ENCODE results near the gene RNF115. TPM values are rescaled to one million over a fixed set of nuclear protein-coding genes. Genes with fewer than 3 reads are reported as not detected.

The RNF115 gene
- total and polyA plus RNA-seq, 2 of the 4 experiments (the other 2 are of a cell fraction) = 13.5 to 22.9 TPM

DNA sequence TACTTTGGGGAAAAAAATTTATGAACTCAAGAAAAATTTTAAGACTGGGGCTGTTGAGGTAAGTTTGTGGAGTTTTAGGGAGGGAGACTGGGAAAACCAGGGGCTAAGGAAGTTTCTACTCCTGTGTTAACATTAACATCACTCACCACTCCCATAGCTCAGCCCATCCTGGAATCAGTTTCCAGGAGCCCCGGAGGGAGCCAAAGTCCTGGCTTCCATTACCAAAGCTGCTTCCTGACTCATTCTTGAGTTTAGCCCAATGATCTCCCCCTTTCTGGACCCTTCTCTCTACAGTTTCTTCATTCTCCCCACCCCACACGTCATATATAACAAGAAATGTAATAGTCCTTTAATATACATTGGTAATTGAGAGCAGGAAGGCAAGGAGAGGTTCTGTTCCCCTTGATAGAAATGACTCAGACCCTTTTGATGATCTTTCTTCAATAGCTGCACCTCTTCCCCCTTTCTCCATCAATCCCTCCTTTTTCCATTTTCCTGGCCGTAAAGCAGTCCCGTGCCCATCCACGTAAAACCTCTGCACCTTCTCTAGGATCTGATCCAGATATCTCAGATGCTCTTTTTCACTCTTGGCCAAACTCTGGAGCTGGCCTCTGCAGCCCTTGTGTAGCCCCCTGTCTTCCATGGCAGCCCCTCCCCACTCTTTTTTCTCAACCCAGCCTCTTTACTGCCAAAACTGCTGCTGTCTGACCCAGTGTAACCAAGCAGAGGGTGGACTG is 39.6 kb upstream of the RNF115 start:
- no peak overlapping the region for H3K56ac ChIP-seq (ENCODE audit: extremely low read depth, insufficient read depth, low read length)
- 93% methylated on average over 3 of the region's 5 CpGs; no CpG with 5 or more reads in 1 of the 2 experiments for WGBS, 2 experiments (ENCODE audit: extremely low coverage in 2 of 2, insufficient read length in 1 of 2)
- ChIA-PET POLR2A (ENCODE audit: unreplicated experiment) (interaction anchor here (0.6 kb wide), 1 partner anchor 133 kb away, joined by 4 read pairs; no protein-coding TSS in a partner anchor), CTCF (interaction anchor here (1.1 kb wide), 1 partner anchor 28 kb away, joined by 4 read pairs; no protein-coding TSS in a partner anchor)
- H4K20me1 ChIP-seq (ENCODE audit: insufficient read depth, low read length) = no peaks in the 10 kb centered on the region
- 0 out of 2 replicates have a peak, but pooled peaks cover 1% of the 10 kb centered on the region for H3K36me3 ChIP-seq (ENCODE audit: control insufficient read depth, insufficient read depth, low read length)
- H2BK5ac ChIP-seq (ENCODE audit: low read depth, low read length, poor library complexity, severe bottlenecking) = no peak overlapping the region
- no peak overlapping the region for H2BK15ac ChIP-seq (ENCODE audit: low read depth, low read length)
- H2AK5ac ChIP-seq (ENCODE audit: low read depth, low read length) = no peak overlapping the region
- no peak overlapping the region for H3K4ac ChIP-seq (ENCODE audit: low read depth, low read length)
- H3K14ac ChIP-seq (replicated peaks; ENCODE audit: low read depth, low read length) = no peak overlapping the region
- no peak overlapping the region for H2AFZ ChIP-seq (replicated peaks; ENCODE audit: low read length, poor library complexity)
- H3K79me1 ChIP-seq (ENCODE audit: low read depth in 1 of 2, low read length in 2 of 2) = peaks cover 0 to 10% of the 10 kb centered on the region in 2 experiments; a peak in 2 of 4 replicates
- H4K91ac ChIP-seq (ENCODE audit: insufficient read depth, low read depth, low read length) = no peak overlapping the region
- in situ Hi-C loops (cut with MboI; ENCODE audit: low sequenced_read_pairs) = no loop called here
- no peak overlapping the region for H3K27ac ChIP-seq (ENCODE audit: insufficient read depth, low read length)
- dilution Hi-C loops (cut with HindIII; ENCODE audit: low sequenced_read_pairs, unreplicated experiment) = no loop called here
- no peak overlapping the region for H4K5ac ChIP-seq (ENCODE audit: low read depth, low read length)
- ATAC-seq (ENCODE audit: low read depth) (no peak), DNase-seq (no peak)
- H3K4me3 ChIP-seq (ENCODE audit: insufficient read depth, low read depth, low read length) = no peak overlapping the region
- no peak overlapping the region for H3K18ac ChIP-seq (ENCODE audit: low read depth, low read length)
- no peak overlapping the region for H2BK20ac ChIP-seq (ENCODE audit: low read depth, low read length)
- peaks cover 3% of the 10 kb centered on the region for H3K4me1 ChIP-seq (ENCODE audit: control insufficient read depth, insufficient read depth, low read length)
- BruUV-seq (replicated peaks) = no TSS peak
- intact Hi-C loops (cut with micrococcal nuclease) = no loop called here
- no peak overlapping the region for H3K9ac ChIP-seq (ENCODE audit: low read depth, low read length)
- no peak overlapping the region for H3K4me2 ChIP-seq (ENCODE audit: low read depth, low read length)
- no peak overlapping the region for H2BK120ac ChIP-seq (ENCODE audit: low read depth, low read length)
- H3K27me3 ChIP-seq (ENCODE audit: control insufficient read depth, insufficient read depth, low read length) = no peaks in the 10 kb centered on the region
- H3K9me3 ChIP-seq (ENCODE audit: control insufficient read depth, insufficient read depth, low read length) = no peaks in the 10 kb centered on the region
- no peak overlapping the region for H4K8ac ChIP-seq (ENCODE audit: low read depth in 2 of 2, low read length in 2 of 2)
- H3K23ac ChIP-seq (ENCODE audit: low read depth, low read length) = no peak overlapping the region
- no peak overlapping the region for H2AK9ac ChIP-seq (replicated peaks; ENCODE audit: low read depth, low read length, poor library complexity)
- peaks cover 4% of the 10 kb centered on the region for H3K9me1 ChIP-seq (ENCODE audit: insufficient read depth, low read length)
- no peak for TF ChIP-seq MXI1 (IDR thresholded peaks at IDR 0.05; ENCODE audit: borderline replicate concordance, low read depth, low read length)
- no peak for TF ChIP-seq NFE2L2 (IDR thresholded peaks at IDR 0.05; ENCODE audit: low read depth, low read length)
- TF ChIP-seq, protein P1, sequence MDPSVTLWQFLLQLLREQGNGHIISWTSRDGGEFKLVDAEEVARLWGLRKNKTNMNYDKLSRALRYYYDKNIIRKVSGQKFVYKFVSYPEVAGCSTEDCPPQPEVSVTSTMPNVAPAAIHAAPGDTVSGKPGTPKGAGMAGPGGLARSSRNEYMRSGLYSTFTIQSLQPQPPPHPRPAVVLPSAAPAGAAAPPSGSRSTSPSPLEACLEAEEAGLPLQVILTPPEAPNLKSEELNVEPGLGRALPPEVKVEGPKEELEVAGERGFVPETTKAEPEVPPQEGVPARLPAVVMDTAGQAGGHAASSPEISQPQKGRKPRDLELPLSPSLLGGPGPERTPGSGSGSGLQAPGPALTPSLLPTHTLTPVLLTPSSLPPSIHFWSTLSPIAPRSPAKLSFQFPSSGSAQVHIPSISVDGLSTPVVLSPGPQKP (IDR thresholded peaks at IDR 0.05; ENCODE audit: borderline replicate concordance, low read depth, low read length) = no peak
- no peak for TF ChIP-seq FOS (IDR thresholded peaks at IDR 0.05; ENCODE audit: low read depth, low read length)
- no peak for TF ChIP-seq RAD21 (IDR thresholded peaks at IDR 0.05; ENCODE audit: low read length)
- TF ChIP-seq, protein P2, sequence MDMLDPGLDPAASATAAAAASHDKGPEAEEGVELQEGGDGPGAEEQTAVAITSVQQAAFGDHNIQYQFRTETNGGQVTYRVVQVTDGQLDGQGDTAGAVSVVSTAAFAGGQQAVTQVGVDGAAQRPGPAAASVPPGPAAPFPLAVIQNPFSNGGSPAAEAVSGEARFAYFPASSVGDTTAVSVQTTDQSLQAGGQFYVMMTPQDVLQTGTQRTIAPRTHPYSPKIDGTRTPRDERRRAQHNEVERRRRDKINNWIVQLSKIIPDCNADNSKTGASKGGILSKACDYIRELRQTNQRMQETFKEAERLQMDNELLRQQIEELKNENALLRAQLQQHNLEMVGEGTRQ (IDR thresholded peaks at IDR 0.05; ENCODE audit: low read depth, low read length) = no peak
- TF ChIP-seq, protein P3, sequence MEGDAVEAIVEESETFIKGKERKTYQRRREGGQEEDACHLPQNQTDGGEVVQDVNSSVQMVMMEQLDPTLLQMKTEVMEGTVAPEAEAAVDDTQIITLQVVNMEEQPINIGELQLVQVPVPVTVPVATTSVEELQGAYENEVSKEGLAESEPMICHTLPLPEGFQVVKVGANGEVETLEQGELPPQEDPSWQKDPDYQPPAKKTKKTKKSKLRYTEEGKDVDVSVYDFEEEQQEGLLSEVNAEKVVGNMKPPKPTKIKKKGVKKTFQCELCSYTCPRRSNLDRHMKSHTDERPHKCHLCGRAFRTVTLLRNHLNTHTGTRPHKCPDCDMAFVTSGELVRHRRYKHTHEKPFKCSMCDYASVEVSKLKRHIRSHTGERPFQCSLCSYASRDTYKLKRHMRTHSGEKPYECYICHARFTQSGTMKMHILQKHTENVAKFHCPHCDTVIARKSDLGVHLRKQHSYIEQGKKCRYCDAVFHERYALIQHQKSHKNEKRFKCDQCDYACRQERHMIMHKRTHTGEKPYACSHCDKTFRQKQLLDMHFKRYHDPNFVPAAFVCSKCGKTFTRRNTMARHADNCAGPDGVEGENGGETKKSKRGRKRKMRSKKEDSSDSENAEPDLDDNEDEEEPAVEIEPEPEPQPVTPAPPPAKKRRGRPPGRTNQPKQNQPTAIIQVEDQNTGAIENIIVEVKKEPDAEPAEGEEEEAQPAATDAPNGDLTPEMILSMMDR (conservative IDR thresholded peaks at IDR 0.05; ENCODE audit: low read depth, low read length) = no peak
- TF ChIP-seq POLR2A (IDR thresholded peaks at IDR 0.05; ENCODE audit: low read depth, low read length) = no peak
- TF ChIP-seq MAFK (IDR thresholded peaks at IDR 0.05; ENCODE audit: low read depth, low read length) = no peak
- no peak for TF ChIP-seq BHLHE40 (IDR thresholded peaks at IDR 0.05; ENCODE audit: low read depth, low read length)
- TF ChIP-seq RCOR1 (IDR thresholded peaks at IDR 0.05; ENCODE audit: insufficient replicate concordance, low read length) = no peak
- no peak for TF ChIP-seq CEBPB (IDR thresholded peaks at IDR 0.05; ENCODE audit: low read depth, low read length)
- no peak for TF ChIP-seq MAZ (IDR thresholded peaks at IDR 0.05; ENCODE audit: borderline replicate concordance, low read depth, low read length)
- no peak for TF ChIP-seq RFX5 (IDR thresholded peaks at IDR 0.05; ENCODE audit: low read depth, low read length)
- no peak for TF ChIP-seq SMC3 (IDR thresholded peaks at IDR 0.05; ENCODE audit: low read depth, low read length)

Data from IMR-90 (cell line).